Upper lobe of left lung (tissue), 6 donors: ENCODE results near the gene HOATZ. TPM values are rescaled to one million over a fixed set of nuclear protein-coding genes. Genes with fewer than 3 reads are reported as not detected.
A peak's percentile ranks its signal among the peaks of the same experiment; 100 is the strongest.

ENCODE experiments used
- ATAC-seq, 2 donors: fragments of 200-7000 bp; cut with Tn5 transposase; one replicate each; pipeline ENCODE4 v1.9.1; 2022; ENCODE audit warnings: mild to moderate bottlenecking in 2 of 2, moderate library complexity in 2 of 2; ENCODE audit not compliant: low FRiP score in 2 of 2
- DNase-seq, 2 donors: peaks; one replicate each; pipeline ENCODE4 v3.0.0-alpha.2; 2019 to 2020
- H3K27ac ChIP-seq, 4 donors: fragments of 200-600 bp; sonication (generic); one replicate each; pipeline ENCODE4 v1.5.1; 2016 to 2019
- H3K27me3 ChIP-seq, 4 donors: fragments of 200-600 bp; sonication (generic); one replicate each; pipeline ENCODE4 v1.5.1; 2017 to 2019
- H3K36me3 ChIP-seq, 4 donors: fragments of 200-600 bp; sonication (generic); one replicate each; pipeline ENCODE4 v1.5.1; 2016 to 2019
- H3K4me1 ChIP-seq, 4 donors: fragments of 200-600 bp; sonication (generic); one replicate each; pipeline ENCODE4 v1.5.1; 2018 to 2019
- H3K4me3 ChIP-seq, 4 donors: fragments of 200-600 bp; sonication (generic); one replicate each; pipeline ENCODE4 v1.5.1; 2017 to 2019; ENCODE audit warnings: mild to moderate bottlenecking in 2 of 4, moderate library complexity in 1 of 4
- H3K9me3 ChIP-seq, 4 donors: fragments of 200-600 bp; sonication (generic); one replicate each; pipeline ENCODE4 v1.5.1; 2018 to 2019
- EP300 ChIP-seq, 4 donors: sonication (generic); formaldehyde crosslinking; IDR thresholded peaks; one replicate each; pipeline ENCODE4 v1.5.1; 2017; ENCODE audit warnings: antibody characterized with exemption in 4 of 4, control low read depth in 2 of 4
- POLR2A ChIP-seq, 4 donors: fragments of 450-650 bp; IDR thresholded peaks; one replicate each; pipeline ENCODE4 v1.5.1; 2016 to 2017; ENCODE audit warnings: antibody characterized with exemption in 4 of 4, mild to moderate bottlenecking in 2 of 4
- POLR2AphosphoS5 ChIP-seq, 2 donors: sonication (generic); formaldehyde crosslinking; IDR thresholded peaks; one replicate each; pipeline ENCODE4 v1.5.1; 2017; ENCODE audit warnings: antibody characterized with exemption in 2 of 2
- WGBS, 2 donors: methylation state at CpG; one replicate each; pipeline ENCODE4 v1.1.5; 2017 to 2018; 5-methylcytosine and 5-hydroxymethylcytosine counted together
- total RNA-seq, 6 donors: library from RNA; depleted of rRNA in 4 of 6; stranded (reverse); fragments of >200 nt in 4 of 6; gene quantifications; one replicate each; pipeline versions ENCODE4 v1.1.0 to v1.2.1, GENCODE V29; 2016 to 2021
- TF ChIP-seq, protein P1 (sequence below), 6 experiments: fragments of 450-650 bp in 4 of 6; fragments of 200-600 bp in 2 of 6; sonication (generic) in 2 of 6; IDR thresholded peaks; one replicate each; pipeline ENCODE4 v1.5.1; 2016 to 2019; ENCODE audit warnings: antibody characterized with exemption in 6 of 6
- donor health status: DM: no; HTN: no; CAD: no; lungs with moderate emphysema.
- donor health status: DM: no; HTN: yes; CAD: no; lungs with severe emphysema.

HOATZ gene
- total RNA-seq, 6 donors from 2014 or later, result 0.37 to 59.0 (median 8.1) TPM

DNA sequence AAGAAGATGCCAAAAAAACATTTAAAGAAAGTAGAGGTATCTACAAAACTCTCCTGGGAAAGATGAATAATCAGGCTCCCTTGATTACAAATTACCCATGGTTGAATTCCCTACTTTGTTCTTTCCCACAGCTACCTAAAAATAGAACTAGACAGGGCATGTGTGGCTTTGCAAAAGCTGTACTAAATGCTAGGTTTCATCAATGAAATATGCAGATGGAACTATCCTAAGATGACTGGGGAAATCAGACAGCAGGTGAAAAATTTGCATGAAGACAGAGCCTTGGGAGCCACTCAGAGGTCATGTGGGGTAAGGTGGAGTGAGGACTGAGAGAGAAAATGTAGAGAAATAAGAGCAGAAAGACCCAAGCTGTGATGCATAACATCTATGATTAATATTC is 40.7 kb downstream of the HOATZ start:
- ATAC-seq (no peak), DNase-seq (no peak)
- Histone ChIP-seq H3K36me3 (peaks cover 0 to 28% (median 0%) of the 10 kb centered on the region in 4 donors), H3K27me3 (no peaks in the 10 kb centered on the region), H3K27ac (no peak overlapping the region), H3K4me1 (no peaks in the 10 kb centered on the region), H3K4me3 (no peak overlapping the region), H3K9me3 (peaks cover 0 to 2% (median 0%) of the 10 kb centered on the region in 4 donors)
- TF ChIP-seq, protein P1, sequence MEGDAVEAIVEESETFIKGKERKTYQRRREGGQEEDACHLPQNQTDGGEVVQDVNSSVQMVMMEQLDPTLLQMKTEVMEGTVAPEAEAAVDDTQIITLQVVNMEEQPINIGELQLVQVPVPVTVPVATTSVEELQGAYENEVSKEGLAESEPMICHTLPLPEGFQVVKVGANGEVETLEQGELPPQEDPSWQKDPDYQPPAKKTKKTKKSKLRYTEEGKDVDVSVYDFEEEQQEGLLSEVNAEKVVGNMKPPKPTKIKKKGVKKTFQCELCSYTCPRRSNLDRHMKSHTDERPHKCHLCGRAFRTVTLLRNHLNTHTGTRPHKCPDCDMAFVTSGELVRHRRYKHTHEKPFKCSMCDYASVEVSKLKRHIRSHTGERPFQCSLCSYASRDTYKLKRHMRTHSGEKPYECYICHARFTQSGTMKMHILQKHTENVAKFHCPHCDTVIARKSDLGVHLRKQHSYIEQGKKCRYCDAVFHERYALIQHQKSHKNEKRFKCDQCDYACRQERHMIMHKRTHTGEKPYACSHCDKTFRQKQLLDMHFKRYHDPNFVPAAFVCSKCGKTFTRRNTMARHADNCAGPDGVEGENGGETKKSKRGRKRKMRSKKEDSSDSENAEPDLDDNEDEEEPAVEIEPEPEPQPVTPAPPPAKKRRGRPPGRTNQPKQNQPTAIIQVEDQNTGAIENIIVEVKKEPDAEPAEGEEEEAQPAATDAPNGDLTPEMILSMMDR (IDR thresholded peaks at IDR 0.05), result no peak
- TF ChIP-seq EP300 (IDR thresholded peaks at IDR 0.05), result no peak
- TF ChIP-seq POLR2A (IDR thresholded peaks at IDR 0.05), result no peak
- TF ChIP-seq POLR2AphosphoS5 (IDR thresholded peaks at IDR 0.05), result no peak

DNA sequence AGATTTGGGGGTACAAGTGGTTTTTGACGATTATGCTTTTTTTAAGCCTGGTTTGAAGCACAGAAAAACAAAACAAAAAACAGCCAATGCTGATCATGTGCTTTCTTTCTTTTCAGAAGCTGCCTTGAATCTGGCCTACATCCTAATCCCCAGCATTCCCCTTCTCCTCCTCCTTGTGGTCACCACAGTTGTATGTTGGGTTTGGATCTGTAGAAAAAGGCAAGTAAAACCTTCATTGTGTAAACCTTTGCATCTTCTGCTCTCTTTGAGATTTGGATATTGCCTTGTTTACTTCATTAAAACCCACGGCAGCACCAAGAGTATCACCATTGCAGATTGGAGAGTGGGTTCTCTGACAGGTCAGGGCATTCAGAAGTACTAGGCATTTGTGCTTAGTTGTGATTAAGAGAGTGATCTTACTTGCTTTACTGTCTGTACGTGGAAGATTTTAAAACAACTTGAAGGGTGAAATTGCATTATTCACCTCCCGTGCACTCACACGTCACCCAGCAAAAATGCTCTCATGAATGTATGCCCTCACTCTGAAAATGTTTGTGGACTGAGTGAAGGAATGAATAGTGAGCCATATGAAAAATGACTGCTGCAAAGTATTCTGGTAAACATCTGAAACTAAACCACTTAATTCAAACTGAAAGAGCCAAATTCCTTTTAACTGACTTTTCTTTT is 43.0 kb downstream of the HOATZ start:
- ATAC-seq (peak in 1 of 2 donors; percentile 54), DNase-seq (no peak)
- Histone ChIP-seq H3K27ac (peak overlapping the region; percentile 43 to 55 (median 52)), H3K9me3 (peaks cover 0 to 2% (median 0%) of the 10 kb centered on the region in 4 donors), H3K27me3 (no peaks in the 10 kb centered on the region), H3K4me1 (no peaks in the 10 kb centered on the region), H3K36me3 (peaks cover 0 to 41% (median 0%) of the 10 kb centered on the region in 4 donors), H3K4me3 (no peak overlapping the region)
- whole genome bisulfite sequencing, 2 donors, result 69 to 74% methylated on average over 5 of the region's 5 CpGs
- TF ChIP-seq POLR2AphosphoS5 (IDR thresholded peaks at IDR 0.05) (peak in 1 of 2 donors; percentile 26), EP300 (IDR thresholded peaks at IDR 0.05) (peak in 1 of 4 donors; percentile 85), POLR2A (IDR thresholded peaks at IDR 0.05) (no peak)

DNA sequence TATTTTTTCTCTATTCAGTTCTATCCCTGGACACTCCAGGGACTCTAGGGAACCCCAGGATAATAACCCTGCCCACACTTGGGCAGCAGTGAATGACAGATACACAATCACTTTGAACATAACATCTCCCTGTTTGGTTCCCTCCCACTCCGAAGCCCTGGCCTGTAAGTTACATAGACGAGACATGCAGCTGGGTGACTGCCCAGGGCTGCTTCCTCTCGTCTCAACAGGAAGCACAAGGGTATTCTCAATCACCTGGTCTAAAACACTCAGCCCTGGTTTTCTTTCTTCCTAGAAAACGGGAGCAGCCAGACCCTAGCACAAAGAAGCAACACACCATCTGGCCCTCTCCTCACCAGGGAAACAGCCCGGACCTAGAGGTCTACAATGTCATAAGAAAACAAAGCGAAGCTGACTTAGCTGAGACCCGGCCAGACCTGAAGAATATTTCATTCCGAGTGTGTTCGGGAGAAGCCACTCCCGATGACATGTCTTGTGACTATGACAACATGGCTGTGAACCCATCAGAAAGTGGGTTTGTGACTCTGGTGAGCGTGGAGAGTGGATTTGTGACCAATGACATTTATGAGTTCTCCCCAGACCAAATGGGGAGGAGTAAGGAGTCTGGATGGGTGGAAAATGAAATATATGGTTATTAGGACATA is 45.4 kb downstream of the HOATZ start:
- H3K9me3 ChIP-seq, result peaks cover 0 to 2% (median 0%) of the 10 kb centered on the region in 4 donors
- peaks cover 0 to 41% (median 0%) of the 10 kb centered on the region in 4 donors for H3K36me3 ChIP-seq
- H3K27ac ChIP-seq, result no peak overlapping the region
- WGBS, 2 donors, result 75 to 80% methylated on average over 11 of the region's 11 CpGs
- DNase-seq (no peak), ATAC-seq (no peak)
- H3K27me3 ChIP-seq, result no peaks in the 10 kb centered on the region
- H3K4me1 ChIP-seq, result no peaks in the 10 kb centered on the region
- no peak overlapping the region for H3K4me3 ChIP-seq
- TF ChIP-seq, protein P1 (IDR thresholded peaks at IDR 0.05), result no peak
- no peak for TF ChIP-seq EP300 (IDR thresholded peaks at IDR 0.05)
- TF ChIP-seq POLR2A (IDR thresholded peaks at IDR 0.05), result no peak
- no peak for TF ChIP-seq POLR2AphosphoS5 (IDR thresholded peaks at IDR 0.05)

DNA sequence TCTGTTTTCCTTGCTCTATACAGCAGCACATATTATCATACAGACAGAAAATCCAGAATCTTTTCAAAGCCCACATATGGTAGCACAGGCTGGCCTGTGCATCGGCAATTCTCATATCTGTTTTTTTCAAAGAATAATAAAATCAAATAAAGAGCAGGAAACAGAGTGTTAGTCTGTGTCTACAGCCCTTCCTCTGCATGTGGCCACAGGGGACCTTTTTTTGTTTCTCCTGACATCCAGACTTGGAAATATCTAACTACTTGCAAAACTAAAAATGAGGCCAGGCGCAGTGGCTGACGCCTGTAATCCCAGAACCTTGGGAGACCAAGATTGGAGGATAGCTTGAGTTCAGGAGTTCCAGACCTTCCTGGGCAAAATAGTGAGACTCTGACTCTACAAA is 46.2 kb downstream of the HOATZ start:
- no peak for ATAC-seq
- no peak overlapping the region for H3K27ac ChIP-seq
- no peak overlapping the region for H3K4me3 ChIP-seq
- DNase-seq, result no peak
- H3K4me1 ChIP-seq, result no peaks in the 10 kb centered on the region
- WGBS, 2 donors, result 92 to 97% methylated on average over 3 of the region's 3 CpGs
- H3K27me3 ChIP-seq, result no peaks in the 10 kb centered on the region
- TF ChIP-seq EP300 (IDR thresholded peaks at IDR 0.05) (no peak), POLR2AphosphoS5 (IDR thresholded peaks at IDR 0.05) (no peak), POLR2A (IDR thresholded peaks at IDR 0.05) (no peak)
- TF ChIP-seq, protein P1 (IDR thresholded peaks at IDR 0.05), result no peak
- H3K36me3 ChIP-seq, result peaks cover 0 to 40% (median 0%) of the 10 kb centered on the region in 4 donors
- peaks cover 0 to 2% (median 0%) of the 10 kb centered on the region in 4 donors for H3K9me3 ChIP-seq

DNA sequence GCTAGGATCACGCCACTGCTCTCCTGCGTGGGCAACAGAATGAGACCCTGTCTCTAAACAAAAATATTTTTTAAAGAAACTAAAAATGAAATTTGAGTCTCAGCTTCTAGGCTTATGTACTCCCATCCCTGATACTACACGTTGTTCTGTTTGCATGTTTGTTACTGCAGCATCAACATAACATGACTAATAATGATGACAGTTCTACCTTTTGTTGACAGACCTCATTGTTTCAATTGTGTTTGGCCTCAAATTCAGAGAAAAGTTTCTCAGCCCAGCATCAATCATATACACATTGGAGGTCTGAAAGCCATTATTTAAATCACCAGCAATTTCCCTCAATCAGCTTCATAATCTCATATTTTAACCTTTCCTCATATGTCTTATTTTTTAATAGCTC is 46.7 kb downstream of the HOATZ start:
- H3K27ac ChIP-seq, result no peak overlapping the region
- H3K27me3 ChIP-seq, result no peaks in the 10 kb centered on the region
- ATAC-seq, result no peak
- H3K4me3 ChIP-seq, result no peak overlapping the region
- peaks cover 0 to 34% (median 0%) of the 10 kb centered on the region in 4 donors for H3K36me3 ChIP-seq
- no peaks in the 10 kb centered on the region for H3K9me3 ChIP-seq
- no peak for DNase-seq
- WGBS, 2 donors, result 84 to 93% methylated on average over 3 of the region's 3 CpGs
- no peaks in the 10 kb centered on the region for H3K4me1 ChIP-seq
- TF ChIP-seq POLR2A (IDR thresholded peaks at IDR 0.05) (no peak), EP300 (IDR thresholded peaks at IDR 0.05) (no peak), POLR2AphosphoS5 (IDR thresholded peaks at IDR 0.05) (no peak)
- TF ChIP-seq, protein P1 (IDR thresholded peaks at IDR 0.05), result no peak
